Naive B cell (primary cell): ENCODE data around the gene ACKR1. TPM values are rescaled to one million over a fixed set of nuclear protein-coding genes. Genes with fewer than 3 reads are reported as not detected.

ENCODE experiments used
- ATAC-seq, 2 donors: fragments of 150-1000 bp; cut with Tn5 transposase; 2 replicates each; pipeline ENCODE4 v1.10.0; 2021; ENCODE audit warnings: low read depth in 2 of 2, mild to moderate bottlenecking in 2 of 2, moderate library complexity in 2 of 2
- DNase-seq: peaks from one replicate; pipeline ENCODE4 v3.0.0; 2022
- H3K27ac Mint-ChIP-seq, 6 donors: one replicate each; pipeline ENCODE4 v1.8.0; 2020 to 2022; ENCODE audit warnings: mild to moderate bottlenecking in 6 of 6, mixed read lengths in 6 of 6, moderate library complexity in 5 of 6, inconsistent platforms in 2 of 6
- H3K27me3 Mint-ChIP-seq, 3 donors: one replicate each; pipeline ENCODE4 v1.8.0; 2021 to 2022; ENCODE audit warnings: mixed read lengths in 3 of 3, mild to moderate bottlenecking in 1 of 3
- H3K36me3 Mint-ChIP-seq, 2 donors: one replicate each; pipeline ENCODE4 v1.8.0; 2020 to 2022; ENCODE audit warnings: mixed read lengths in 2 of 2, inconsistent platforms in 1 of 2, mild to moderate bottlenecking in 1 of 2
- H3K4me1 Mint-ChIP-seq, 3 donors: one replicate each; pipeline ENCODE4 v1.8.0; 2020 to 2022; ENCODE audit warnings: mixed read lengths in 3 of 3, inconsistent platforms in 1 of 3, mild to moderate bottlenecking in 1 of 3, moderate library complexity in 1 of 3
- H3K4me3 Mint-ChIP-seq, 8 donors: one replicate each; pipeline ENCODE4 v1.8.0; 2020 to 2022; ENCODE audit warnings: mild to moderate bottlenecking in 8 of 8, mixed read lengths in 8 of 8, moderate library complexity in 8 of 8, inconsistent platforms in 2 of 8
- H3K9me3 Mint-ChIP-seq, 7 donors: one replicate each; pipeline ENCODE4 v1.8.0; 2020 to 2022; ENCODE audit warnings: mixed read lengths in 7 of 7, mild to moderate bottlenecking in 5 of 7, inconsistent platforms in 2 of 7, moderate library complexity in 1 of 7
- polyA plus RNA-seq, 6 donors: library from polyadenylated mRNA; unstranded; fragments of 300-500 nt; fragmentation: Illumina TruSeq; gene quantifications; one replicate each; pipeline ENCODE4 v1.2.3, GENCODE V29; 2021; ENCODE audit warnings: low read depth in 6 of 6

The ACKR1 gene
- polyA plus RNA-seq, 6 donors from 2014 or later: not detected

DNA sequence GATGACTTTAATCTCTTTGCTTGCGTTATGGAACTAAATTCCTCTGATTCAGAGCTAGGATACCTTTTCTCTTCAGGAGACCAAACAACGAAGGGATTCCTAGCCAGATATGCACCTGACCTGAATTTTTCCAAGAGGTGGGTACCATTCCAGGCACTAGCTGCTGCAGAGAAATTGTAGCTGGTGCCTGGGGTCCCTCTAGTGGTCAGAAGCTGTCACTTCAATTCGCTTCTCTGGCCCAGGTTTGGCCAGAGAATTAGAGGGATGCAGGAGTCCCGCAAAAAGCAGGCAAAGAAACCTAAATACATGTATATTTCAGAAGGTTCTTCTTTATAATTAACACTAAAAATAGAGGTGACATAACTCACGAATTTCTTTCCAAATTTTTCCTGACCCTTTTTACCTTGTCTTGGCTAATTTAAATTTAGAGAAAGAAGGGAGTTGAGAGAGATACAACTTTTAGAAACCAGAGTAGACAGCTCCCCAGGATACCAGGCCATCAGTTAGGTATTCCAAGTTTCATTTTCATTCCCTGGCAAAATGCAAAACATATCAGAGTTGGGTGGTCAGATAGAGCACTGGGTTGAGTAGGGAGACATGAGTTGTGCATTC, 9.6 kb downstream of the ACKR1 start:
- H3K4me1 Mint-ChIP-seq: peaks cover 5 to 11% (median 6%) of the 10 kb centered on the region in 3 donors
- peaks cover 49 to 82% (median 80%) of the 10 kb centered on the region in 3 donors for H3K27me3 Mint-ChIP-seq
- H3K36me3 Mint-ChIP-seq: no peaks in the 10 kb centered on the region
- H3K9me3 Mint-ChIP-seq: no peaks in the 10 kb centered on the region
- no peak overlapping the region for H3K27ac Mint-ChIP-seq
- ATAC-seq (no peak), DNase-seq (peak; percentile 32)
- H3K4me3 Mint-ChIP-seq: no peak overlapping the region

DNA sequence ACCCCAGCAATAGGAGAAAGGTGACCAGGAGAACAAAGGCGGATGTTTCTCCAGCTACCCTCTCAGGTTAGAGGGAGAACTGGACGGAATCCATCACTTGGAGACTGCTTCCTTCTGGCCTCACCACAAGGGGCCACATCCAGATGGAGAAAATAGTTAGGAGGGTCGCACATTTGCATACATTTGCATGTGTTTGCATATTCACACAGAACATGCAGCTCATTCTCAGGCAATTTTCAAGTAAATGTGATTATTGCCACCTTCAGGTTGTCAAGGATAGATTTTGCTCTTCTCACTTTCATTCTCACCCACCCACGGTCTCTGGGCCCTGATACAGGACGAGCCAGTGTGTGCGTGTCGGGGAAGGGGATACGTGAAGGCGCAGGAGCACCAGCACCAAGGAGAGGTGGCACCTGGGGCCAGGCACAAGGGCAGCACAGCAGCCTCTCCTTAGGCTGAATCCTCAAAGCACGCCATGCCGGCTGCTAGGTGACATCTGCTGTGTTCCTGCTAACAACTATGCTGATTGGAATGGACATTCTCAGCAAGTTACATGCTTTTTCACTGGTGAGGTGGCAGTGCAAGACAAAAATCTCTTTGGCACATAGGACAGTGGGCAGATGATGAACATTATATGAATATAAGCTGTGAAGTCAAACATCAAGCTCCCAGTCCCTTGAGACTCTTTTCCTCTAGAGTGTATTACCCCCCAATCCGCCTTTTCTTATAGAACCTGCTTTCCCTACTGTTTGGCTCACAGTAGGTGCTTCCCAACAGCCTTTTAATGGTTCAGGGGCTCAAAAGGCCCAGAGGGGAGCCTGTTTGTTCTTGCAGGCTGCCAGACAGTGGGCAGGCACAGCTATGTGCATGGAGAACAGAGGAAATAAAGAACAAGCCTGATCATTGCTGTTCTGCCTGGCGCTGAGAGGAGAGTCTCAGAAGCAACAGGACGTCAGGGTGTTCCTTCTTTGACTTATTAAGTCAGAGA, 14.3 kb downstream of the ACKR1 start:
- Mint-ChIP-seq H3K4me1 (no peaks in the 10 kb centered on the region), H3K27ac (peak overlapping the region in 1 of 6 donors; percentile 7), H3K9me3 (no peaks in the 10 kb centered on the region)

DNA sequence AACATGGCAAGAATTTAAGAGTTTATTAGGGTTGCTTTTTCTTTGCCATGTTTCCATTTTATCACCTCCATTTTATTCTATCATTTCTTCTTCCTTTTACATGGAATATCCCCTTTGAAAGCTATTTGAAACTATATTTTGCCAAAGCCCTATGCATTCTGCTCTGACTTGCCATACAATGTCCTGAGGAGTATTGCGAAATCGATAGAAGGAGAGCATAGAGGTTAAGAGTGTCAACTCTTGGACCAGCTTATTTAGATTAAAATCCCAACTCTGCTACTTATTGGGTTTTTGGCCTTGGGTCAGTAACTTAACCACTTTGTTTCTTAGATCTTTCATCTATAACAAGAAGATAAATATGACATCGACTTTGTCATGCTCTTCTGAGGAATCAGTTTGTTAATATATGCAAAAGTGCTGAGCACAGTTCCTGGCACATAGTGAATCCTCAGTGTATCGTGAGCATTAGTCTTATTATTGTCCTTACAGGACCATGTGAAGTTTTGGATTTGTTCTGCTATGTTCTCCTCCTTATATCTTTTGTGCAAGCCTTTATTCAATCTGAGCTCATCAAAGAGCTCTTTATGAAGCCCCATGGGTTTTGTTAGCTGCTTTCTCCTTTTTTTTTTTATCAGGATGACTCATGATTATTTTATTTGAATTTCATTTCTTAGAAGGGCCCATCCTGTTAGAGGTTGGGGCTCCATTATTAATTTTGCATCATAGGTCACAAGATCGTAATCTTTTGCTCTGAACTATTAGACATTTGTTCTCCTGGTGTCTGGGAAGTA, 17.6 kb downstream of the ACKR1 start:
- Mint-ChIP-seq H3K4me3 (no peak overlapping the region), H3K27me3 (peaks cover 42 to 61% (median 59%) of the 10 kb centered on the region in 3 donors), H3K4me1 (no peaks in the 10 kb centered on the region), H3K36me3 (no peaks in the 10 kb centered on the region), H3K9me3 (no peaks in the 10 kb centered on the region), H3K27ac (peak overlapping the region in 1 of 6 donors; percentile 25)
- DNase-seq (no peak), ATAC-seq (no peak)

More for the DNA sequence above, 14.3 kb downstream of the ACKR1 start:
- Mint-ChIP-seq H3K4me3 (no peak overlapping the region), H3K36me3 (no peaks in the 10 kb centered on the region), H3K27me3 (peaks cover 42 to 61% (median 47%) of the 10 kb centered on the region in 3 donors)
- ATAC-seq (no peak), DNase-seq (no peak)

DNA sequence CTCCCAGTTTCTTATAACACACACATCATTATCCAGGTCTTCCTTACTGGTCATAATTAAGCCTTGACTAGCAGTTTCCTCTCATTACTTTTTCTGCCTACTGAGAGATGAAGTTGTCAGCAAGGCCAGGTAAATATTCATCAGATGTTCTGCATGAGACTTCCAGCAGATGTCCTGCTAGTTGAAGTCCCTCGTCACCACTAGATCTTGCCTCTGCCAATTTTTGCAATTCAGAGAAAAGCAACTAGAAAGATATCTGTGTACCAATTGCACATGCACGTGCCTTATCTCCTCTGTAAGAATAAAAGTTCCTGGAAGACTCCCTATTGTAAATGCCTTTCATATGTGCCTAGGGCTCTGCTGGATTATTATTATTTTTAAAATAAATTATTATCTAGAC, 18.3 kb downstream of the ACKR1 start:
- Mint-ChIP-seq H3K36me3 (no peaks in the 10 kb centered on the region), H3K27ac (no peak overlapping the region), H3K9me3 (no peaks in the 10 kb centered on the region), H3K27me3 (peaks cover 44 to 61% (median 55%) of the 10 kb centered on the region in 3 donors), H3K4me1 (no peaks in the 10 kb centered on the region), H3K4me3 (no peak overlapping the region)
- no peak for ATAC-seq
- no peak for DNase-seq

DNA sequence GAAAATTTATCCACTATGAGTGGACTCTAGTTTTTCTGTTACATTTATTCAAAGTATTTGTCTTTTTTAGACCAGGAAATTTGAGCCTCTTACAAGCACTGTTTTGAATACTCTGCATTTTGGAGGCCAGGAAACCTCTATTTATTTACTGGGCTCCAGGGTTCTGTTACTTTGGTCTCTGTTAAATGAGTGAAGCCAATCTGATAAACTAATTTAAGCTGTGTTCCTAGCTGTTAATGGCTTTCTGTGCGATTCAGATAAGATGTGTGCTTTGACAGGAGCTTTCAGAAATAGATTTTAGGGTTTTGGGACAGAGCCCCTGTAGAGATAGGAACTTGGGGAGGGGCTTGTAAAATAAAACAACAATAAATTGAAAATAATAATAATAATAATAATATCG, 23.9 kb downstream of the ACKR1 start:
- H3K27ac Mint-ChIP-seq: no peak overlapping the region
- no peak for ATAC-seq
- peaks cover 39 to 54% (median 49%) of the 10 kb centered on the region in 3 donors for H3K27me3 Mint-ChIP-seq
- DNase-seq: no peak
- no peaks in the 10 kb centered on the region for H3K9me3 Mint-ChIP-seq
- no peaks in the 10 kb centered on the region for H3K4me1 Mint-ChIP-seq
- H3K4me3 Mint-ChIP-seq: no peak overlapping the region
- no peaks in the 10 kb centered on the region for H3K36me3 Mint-ChIP-seq

DNA sequence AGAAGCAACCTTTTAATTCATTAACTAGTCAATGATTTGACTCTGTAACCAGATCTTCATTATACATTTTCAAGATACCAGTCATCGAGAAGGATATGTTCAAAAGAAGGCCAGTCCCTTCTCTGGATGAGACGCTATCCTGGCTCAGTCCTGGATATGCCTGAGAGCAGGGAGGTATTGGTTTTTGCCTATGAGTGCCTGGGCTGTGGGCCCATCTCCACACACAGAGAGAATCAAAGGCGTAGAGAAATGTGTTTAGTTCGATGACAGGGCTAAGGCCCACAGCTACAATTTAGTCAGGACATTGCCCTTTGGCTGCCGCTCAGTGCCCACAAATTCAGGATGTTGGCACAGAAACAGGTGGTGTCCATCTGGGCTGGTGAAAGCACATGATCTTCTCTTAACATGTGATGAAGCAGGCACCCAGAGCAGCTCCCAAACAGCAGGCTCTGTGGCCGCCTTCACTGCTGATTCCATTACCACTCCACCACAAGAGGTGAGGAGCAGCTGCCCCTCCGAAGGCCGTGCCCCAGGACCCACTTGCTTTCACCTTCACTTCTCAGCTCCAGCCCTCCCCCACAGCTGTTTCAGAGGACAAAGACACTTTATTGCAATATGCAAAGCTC, 24.7 kb downstream of the ACKR1 start:
- ATAC-seq (no peak), DNase-seq (no peak)
- H3K9me3 Mint-ChIP-seq: no peaks in the 10 kb centered on the region
- H3K36me3 Mint-ChIP-seq: no peaks in the 10 kb centered on the region
- no peaks in the 10 kb centered on the region for H3K4me1 Mint-ChIP-seq
- no peak overlapping the region for H3K4me3 Mint-ChIP-seq
- H3K27me3 Mint-ChIP-seq: peaks cover 33 to 48% (median 44%) of the 10 kb centered on the region in 3 donors
- H3K27ac Mint-ChIP-seq: no peak overlapping the region

DNA sequence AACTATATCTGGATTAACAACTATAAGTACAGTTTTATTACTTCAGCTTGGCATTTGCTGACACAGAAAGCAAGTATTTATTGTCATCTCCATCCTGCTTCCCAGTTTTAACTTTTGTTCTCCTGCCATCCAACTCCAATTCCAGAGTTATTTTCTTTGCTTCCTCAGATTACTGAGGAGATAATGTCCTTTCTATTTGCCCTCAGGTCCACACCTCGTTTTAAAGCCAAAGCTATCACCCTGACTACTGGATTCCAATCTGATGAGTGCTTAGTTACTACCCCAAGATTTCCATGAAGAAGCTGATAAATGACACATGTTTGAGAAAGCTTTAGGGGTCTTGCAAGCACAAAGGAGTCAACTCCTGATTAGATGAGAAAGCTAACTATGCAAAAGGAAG, 25.2 kb downstream of the ACKR1 start:
- Mint-ChIP-seq H3K27me3 (peaks cover 30 to 47% (median 42%) of the 10 kb centered on the region in 3 donors), H3K36me3 (no peaks in the 10 kb centered on the region), H3K9me3 (peaks cover 0 to 3% (median 0%) of the 10 kb centered on the region in 7 donors), H3K4me1 (no peaks in the 10 kb centered on the region), H3K4me3 (no peak overlapping the region), H3K27ac (no peak overlapping the region)
- no peak for DNase-seq
- ATAC-seq: no peak

DNA sequence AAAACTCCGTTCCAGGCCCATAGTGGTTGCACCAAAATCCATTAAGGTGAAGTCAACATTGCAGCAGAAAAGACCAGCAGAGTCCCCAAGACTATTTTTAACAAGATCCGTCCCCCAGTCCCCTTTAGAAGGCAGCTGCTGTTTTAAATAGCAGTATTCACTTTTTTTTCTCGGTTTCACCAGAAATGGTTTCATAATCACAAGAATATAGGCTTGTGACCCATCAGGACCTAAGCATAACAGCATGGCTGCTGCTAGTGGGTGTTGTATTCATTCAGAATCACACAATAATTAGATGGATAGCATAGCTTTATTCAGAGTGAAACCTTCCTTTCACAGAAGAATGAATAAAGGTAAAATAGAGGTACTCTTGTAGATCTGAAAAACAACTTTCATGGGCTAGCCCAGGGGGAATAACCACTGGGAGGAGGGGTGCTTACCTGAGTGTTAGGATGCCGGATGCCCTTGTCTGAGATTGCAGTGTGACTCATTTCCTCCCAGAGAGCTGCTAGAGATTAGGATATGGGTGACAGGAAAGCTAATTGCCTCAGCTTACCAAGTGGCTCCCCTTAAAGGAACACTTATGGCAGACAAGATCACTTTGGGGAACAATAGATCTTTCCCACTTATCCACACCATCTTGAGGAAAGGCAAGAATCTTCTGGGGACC, 35.0 kb downstream of the ACKR1 start:
- no peak for ATAC-seq
- Mint-ChIP-seq H3K36me3 (no peaks in the 10 kb centered on the region), H3K4me1 (no peaks in the 10 kb centered on the region), H3K27me3 (peaks cover 18 to 35% (median 32%) of the 10 kb centered on the region in 3 donors), H3K9me3 (peaks cover 0 to 16% (median 11%) of the 10 kb centered on the region in 7 donors), H3K4me3 (no peak overlapping the region), H3K27ac (no peak overlapping the region)
- no peak for DNase-seq

DNA sequence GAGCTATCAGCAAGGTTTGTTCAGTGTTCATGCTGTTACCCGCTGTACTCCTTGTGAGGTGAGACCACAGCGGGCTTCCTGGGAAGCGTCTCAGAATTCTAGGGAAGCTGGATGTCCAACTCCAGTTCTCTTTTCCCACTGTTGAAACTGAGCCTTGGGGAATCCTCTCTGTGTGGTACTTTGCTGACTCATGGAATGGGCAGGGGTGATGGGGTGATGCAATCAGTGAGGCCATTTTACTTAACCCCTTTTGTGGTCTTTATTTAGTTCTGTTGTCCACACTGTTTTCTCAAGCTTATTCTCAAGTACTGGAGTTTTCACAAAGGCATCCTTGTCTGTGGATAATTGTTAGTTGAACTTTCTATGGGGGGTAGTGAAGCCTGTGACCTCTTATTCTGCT, 42.6 kb downstream of the ACKR1 start:
- Mint-ChIP-seq H3K27me3 (peaks cover 36 to 57% (median 51%) of the 10 kb centered on the region in 3 donors), H3K4me1 (no peaks in the 10 kb centered on the region), H3K4me3 (no peak overlapping the region), H3K36me3 (peaks cover 0 to 19% of the 10 kb centered on the region in 2 donors), H3K9me3 (peaks cover 0 to 47% (median 17%) of the 10 kb centered on the region in 7 donors), H3K27ac (no peak overlapping the region)
- no peak for ATAC-seq
- DNase-seq: no peak

DNA sequence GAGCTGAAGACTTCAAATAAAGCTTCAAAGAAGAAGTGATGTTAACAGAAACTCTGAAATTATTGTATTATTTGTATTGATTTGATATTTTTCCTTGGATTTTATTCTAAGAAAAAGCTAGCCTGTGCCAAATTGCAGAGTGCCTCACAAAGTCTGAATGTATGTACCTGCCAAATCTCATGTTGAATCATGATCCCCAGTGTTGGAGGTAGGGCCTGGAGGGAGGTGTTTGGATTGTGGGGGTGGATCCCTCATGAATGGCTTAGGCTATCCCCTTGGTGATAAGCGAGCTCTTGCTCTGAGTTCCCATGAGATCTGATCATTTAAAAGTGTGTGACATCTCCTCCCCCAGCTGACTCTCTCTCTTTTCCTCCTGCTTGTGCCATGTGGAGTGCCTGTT, 43.6 kb downstream of the ACKR1 start:
- peaks cover 0 to 19% of the 10 kb centered on the region in 2 donors for H3K36me3 Mint-ChIP-seq
- peaks cover 42 to 66% (median 61%) of the 10 kb centered on the region in 3 donors for H3K27me3 Mint-ChIP-seq
- ATAC-seq (no peak), DNase-seq (no peak)
- H3K4me3 Mint-ChIP-seq: no peak overlapping the region
- H3K4me1 Mint-ChIP-seq: no peaks in the 10 kb centered on the region
- H3K9me3 Mint-ChIP-seq: peaks cover 0 to 38% (median 17%) of the 10 kb centered on the region in 7 donors
- no peak overlapping the region for H3K27ac Mint-ChIP-seq

DNA sequence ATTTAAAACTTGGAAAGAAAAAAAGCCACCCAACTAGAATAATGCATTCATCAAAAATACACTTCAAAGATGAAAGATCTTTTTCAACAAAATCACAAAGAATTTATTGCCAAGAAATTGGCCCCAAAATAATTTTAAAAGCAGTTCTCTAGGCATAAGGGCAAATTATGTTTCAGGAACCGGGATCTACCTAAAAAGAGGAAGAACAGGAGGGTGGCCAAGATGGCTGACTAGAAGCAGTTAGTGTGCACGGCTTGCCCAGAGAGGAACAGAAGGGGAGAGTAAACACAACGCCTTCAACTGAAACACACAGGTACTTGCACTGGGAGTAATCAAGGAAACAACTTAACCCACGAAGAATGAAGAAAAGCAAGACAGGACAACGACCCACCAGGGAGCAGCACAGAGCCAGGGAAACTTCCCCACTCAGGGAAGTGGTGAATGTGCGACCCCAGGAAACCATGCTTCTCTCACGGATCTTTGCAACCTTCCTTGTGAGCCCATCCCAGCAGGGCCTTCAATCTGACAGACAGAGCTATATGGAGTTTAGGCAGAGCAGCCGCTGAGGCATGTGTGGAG, 46.1 kb downstream of the ACKR1 start:
- peaks cover 0 to 19% of the 10 kb centered on the region in 2 donors for H3K36me3 Mint-ChIP-seq
- no peaks in the 10 kb centered on the region for H3K4me1 Mint-ChIP-seq
- peak overlapping the region in 1 of 8 donors; percentile 22 for H3K4me3 Mint-ChIP-seq

More for the DNA sequence above, 46.1 kb downstream of the ACKR1 start:
- no peak for ATAC-seq
- H3K27me3 Mint-ChIP-seq: peaks cover 36 to 58% (median 58%) of the 10 kb centered on the region in 3 donors
- H3K27ac Mint-ChIP-seq: no peak overlapping the region
- no peak for DNase-seq
- H3K9me3 Mint-ChIP-seq: peaks cover 0 to 39% (median 14%) of the 10 kb centered on the region in 7 donors
